HepG2 (cell line): ENCODE results near the gene CAPN9. TPM values are rescaled to one million over a fixed set of nuclear protein-coding genes. Genes with fewer than 3 reads are reported as not detected.

ENCODE experiments used
- ATAC-seq: fragments of 200-7000 bp; cut with Tn5 transposase; 3 replicates; pipeline ENCODE4 v1.9.1; 2020; ENCODE audit warnings: mild to moderate bottlenecking, moderate library complexity
- BruUV-seq: library from RNA; stranded (reverse); fragments of 400-500 nt; replicated peaks from 2 replicates; lab custom pipeline; 2021; lab: Mats Ljungman, UMichigan
- CTCF ChIA-PET: fragments of 300-600 bp; formaldehyde crosslinking; extraction: SDS; loops from one replicate; lab custom pipeline; 2021; ENCODE audit warnings: low total read pairs, inconsistent platforms, low intra/inter-chr PET ratio; lab: Yijun Ruan, JAX
- POLR2A ChIA-PET: fragments of 350-600 bp; sonication (Branson Sonifier 250); formaldehyde crosslinking; loops from one replicate; lab custom pipeline; 2020; ENCODE audit warnings: antibody characterized with exemption, inconsistent platforms; lab: Yijun Ruan, JAX
- DNase-seq: peaks from one replicate; pipeline ENCODE4 v3.0.0-alpha.2; 2015; ENCODE audit warnings: low spot score
- FAIRE-seq: peaks from 3 replicates; lab custom pipeline; 2011; peaks lifted over from hg19 to GRCh38; lab: Jason Lieb, UNC
- H2AFZ ChIP-seq: one replicate; pipeline ENCODE4 v1.6.1; 2011; ENCODE audit warnings: low read length, inconsistent platforms
- H3K27ac ChIP-seq: fragments of 300-600 bp; 3 replicates; pipeline ENCODE4 v1.8.0; 2011; ENCODE audit warnings: mixed run types, mild to moderate bottlenecking, mixed read lengths, low read length, inconsistent platforms; ENCODE audit not compliant: insufficient read depth; ENCODE audit errors: extremely low read length
- H3K27me3 ChIP-seq, 2 experiments: fragments of 200-600 bp in 1 of 2; 2 replicates in 1 of 2; 3 replicates in 1 of 2; pipeline versions ENCODE4 v1.6.0 to v1.8.0; 2011; ENCODE audit warnings: low read length in 2 of 2, mild to moderate bottlenecking in 2 of 2, moderate library complexity in 2 of 2, inconsistent platforms in 1 of 2; ENCODE audit not compliant: insufficient read depth in 2 of 2, control insufficient read depth in 1 of 2
- H3K36me3 ChIP-seq, 2 experiments: fragments of 200-600 bp in 1 of 2; replicated peaks in 1 of 2; 2 replicates in 1 of 2; 3 replicates in 1 of 2; pipeline versions ENCODE4 v1.5.1 to v1.8.0; 2011; ENCODE audit warnings: low read length in 2 of 2, inconsistent platforms in 1 of 2; ENCODE audit not compliant: insufficient read depth in 2 of 2, control insufficient read depth in 1 of 2
- H3K4me1 ChIP-seq: 2 replicates; pipeline ENCODE4 v1.5.1; 2012; ENCODE audit warnings: low read length, inconsistent platforms; ENCODE audit not compliant: insufficient read depth
- H3K4me2 ChIP-seq: 2 replicates; pipeline ENCODE4 v1.6.0; 2011; ENCODE audit warnings: low read depth, low read length, inconsistent platforms
- H3K4me3 ChIP-seq, 3 experiments: fragments of 200-600 bp in 1 of 3; sonication (generic), shearing (Covaris generic) in 1 of 3; replicated peaks in 1 of 3; 2 replicates each; pipeline ENCODE4 v1.5.1; 2011 to 2016; ENCODE audit warnings: low read length in 3 of 3, inconsistent platforms in 2 of 3, low read depth in 2 of 3, mild to moderate bottlenecking in 2 of 3, control low read depth in 1 of 3, mixed read lengths in 1 of 3; ENCODE audit not compliant: insufficient read depth in 1 of 3
- H3K79me2 ChIP-seq: one replicate; pipeline ENCODE4 v1.6.1; 2011; ENCODE audit warnings: low read length, inconsistent platforms; ENCODE audit not compliant: insufficient read depth
- H3K9ac ChIP-seq: 2 replicates; pipeline ENCODE4 v1.6.0; 2011; ENCODE audit warnings: mild to moderate bottlenecking, low read depth, low read length, inconsistent platforms; ENCODE audit not compliant: insufficient read depth
- H3K9me3 ChIP-seq: 2 replicates; pipeline ENCODE4 v1.5.1; 2012; ENCODE audit warnings: mild to moderate bottlenecking, low read length
- H4K20me1 ChIP-seq: 2 replicates; pipeline ENCODE4 v1.6.0; 2011; ENCODE audit warnings: inconsistent platforms, mild to moderate bottlenecking, low read length, moderate library complexity; ENCODE audit not compliant: insufficient read depth
- CTCF ChIP-seq: sonication (generic); formaldehyde crosslinking; IDR thresholded peaks from 2 replicates; pipeline ENCODE4 v1.5.0; 2020; ENCODE audit warnings: mild to moderate bottlenecking, missing genetic modification reagents, moderate library complexity
- RARA ChIP-seq: IDR thresholded peaks from 2 replicates; pipeline ENCODE4 v1.6.1; 2016; ENCODE audit warnings: missing genetic modification reagents, missing compliant biosample characterization
- WGBS: methylation state at CpG from one replicate; pipeline ENCODE4 v1.1.6; 2017; ENCODE audit warnings: low lambda C conversion rate; 5-methylcytosine and 5-hydroxymethylcytosine counted together
- in situ Hi-C: cut with HindIII; loops from 2 replicates; pipeline ENCODE4 v1.10.0; 2017; ENCODE audit warnings: low pct_unique_long_range_greater_than_20kb; ENCODE audit not compliant: extremely low pct_ligation_motif_present
- intact Hi-C: fragments of 100-400 bp; cut with micrococcal nuclease; formaldehyde crosslinking; loops from one replicate; pipeline ENCODE4 v1.10.0; 2022; ENCODE audit not compliant: unreplicated experiment
- polyA plus RNA-seq, 8 experiments: library from polyadenylated mRNA; depleted of rRNA in 3 of 8; stranded (reverse) in 7 of 8; unstranded in 1 of 8; fragments of >200 nt; fragmentation: Illumina TruSeq in 4 of 8; extraction: Trizol in 4 of 8; gene quantifications; 2 replicates each; pipeline versions ENCODE4 v1.2.1 to v1.2.3, GENCODE V29; 2011 to 2016; ENCODE audit warnings: low read depth in 4 of 8, missing spikeins in 1 of 8, mixed read lengths in 1 of 8; ENCODE audit not compliant: insufficient read depth in 1 of 8
- total RNA-seq, 5 experiments: library from RNA; depleted of rRNA; stranded (reverse); fragments of >200 nt; fragmentation: Illumina TruSeq; extraction: Trizol; gene quantifications; 2 replicates each; pipeline ENCODE4 v1.2.3, GENCODE V29; 2016; ENCODE audit warnings: low read depth in 1 of 5

The CAPN9 gene
- total and polyA plus RNA-seq, 2 of the 13 experiments (the other 11 are each of a cell fraction or from before 2014, with no cell fraction given), result 0.04 to 0.31 TPM

DNA sequence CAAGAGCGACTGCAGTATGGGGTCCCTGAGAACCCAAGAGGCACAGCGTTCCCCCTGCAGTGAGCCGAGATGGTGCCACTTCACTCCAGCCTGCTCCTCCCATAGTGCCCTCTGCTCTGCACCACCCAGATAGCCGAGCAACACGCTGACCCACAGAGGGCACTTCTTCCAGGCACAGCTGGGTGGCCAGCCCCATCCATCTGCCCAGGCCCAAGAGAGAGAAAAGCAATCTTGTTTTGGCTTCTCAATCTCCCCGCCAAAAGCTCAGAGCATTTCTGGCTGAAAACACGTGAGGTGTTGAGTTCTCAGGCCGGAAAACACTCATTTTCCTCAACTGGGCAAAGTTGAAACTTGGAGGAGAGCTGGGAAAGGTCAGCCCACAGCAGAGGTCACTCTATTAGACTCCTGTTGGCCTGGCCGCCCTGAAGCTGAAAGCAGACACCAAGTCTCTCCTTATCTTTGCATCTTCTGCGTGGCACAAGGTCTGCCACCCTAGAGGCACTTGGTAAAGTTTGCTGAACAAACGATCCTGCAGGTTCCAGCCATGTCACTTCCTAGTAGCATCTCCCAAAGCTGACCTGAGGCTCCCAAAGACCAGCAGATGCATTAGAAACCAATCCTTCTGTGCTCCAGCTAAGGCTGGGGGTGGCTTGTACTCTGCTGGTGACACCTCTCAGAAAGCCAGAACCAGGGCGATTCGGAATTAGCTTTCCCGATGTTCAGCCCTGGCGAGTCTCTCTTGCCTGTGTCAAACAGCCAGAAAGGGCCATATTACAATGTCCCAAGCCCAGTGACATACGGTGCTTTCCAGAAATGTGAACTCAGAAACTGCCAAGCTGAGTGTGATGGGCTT, 10.9 kb downstream of the CAPN9 start (continued):
- TF ChIP-seq CTCF (CRISPR knock-in tag), result 0 out of 2 replicates have a peak, but pooled peaks have one; percentile 4

- Histone ChIP-seq H3K9me3 (no peaks in the 10 kb centered on the region), H3K36me3 (no peaks in the 10 kb centered on the region), H3K4me2 (no peak overlapping the region), H3K4me1 (peaks cover 72% of the 10 kb centered on the region), H3K27ac (no peak overlapping the region), H3K9ac (no peak overlapping the region), H3K4me3 (no peak overlapping the region), H2AFZ (no peak overlapping the region), H4K20me1 (no peaks in the 10 kb centered on the region), H3K27me3 (no peaks in the 10 kb centered on the region), H3K79me2 (no peaks in the 10 kb centered on the region)
- intact Hi-C loops, result no loop called here
- DNase-seq (no peak), FAIRE-seq (no peak), ATAC-seq (no peak)
- ChIA-PET CTCF (no interaction called here), POLR2A (interaction anchor here (1.0 to 1.6 kb wide), 2 partner anchors 45 to 48 kb away, joined by 3 read pairs; partner anchors contain the start of gene AGT)
- 55% methylated on average over 6 of the region's 8 CpGs for WGBS
- no TSS peak for BruUV-seq
- in situ Hi-C loops, result no loop called here
- no peak for TF ChIP-seq RARA (CRISPR knock-in tag)
Measured at GRCh38 chr1:230758709-230759368, 11.7 kb downstream of the CAPN9 start.
